BLaER1 (cell line): ENCODE data around the gene KCNJ5.

Experiments
- H3K27ac ChIP-seq: shearing (Covaris generic); formaldehyde crosslinking; 2 replicates; pipeline ENCODE4 v1.8.1; 2022
- H3K27me3 ChIP-seq: shearing (Covaris generic); formaldehyde crosslinking; 2 replicates; pipeline ENCODE4 v1.8.1; 2022
- H3K36me3 ChIP-seq: shearing (Covaris generic); formaldehyde crosslinking; 2 replicates; pipeline ENCODE4 v1.8.1; 2022
- H3K4me1 ChIP-seq: shearing (Covaris generic); formaldehyde crosslinking; 2 replicates; pipeline ENCODE4 v1.8.1; 2022
- H3K4me2 ChIP-seq: shearing (Covaris generic); formaldehyde crosslinking; 2 replicates; pipeline ENCODE4 v1.8.1; 2022
- H3K4me3 ChIP-seq: shearing (Covaris generic); formaldehyde crosslinking; 2 replicates; pipeline ENCODE4 v1.8.1; 2022
- H3K9ac ChIP-seq: shearing (Covaris generic); formaldehyde crosslinking; 2 replicates; pipeline ENCODE4 v1.8.1; 2022
- H3K9me3 ChIP-seq: shearing (Covaris generic); formaldehyde crosslinking; 2 replicates; pipeline ENCODE4 v1.8.1; 2022
- H4K20me1 ChIP-seq: shearing (Covaris generic); formaldehyde crosslinking; 2 replicates; pipeline ENCODE4 v1.8.1; 2022
- Cebpa-rat ChIP-seq: shearing (Covaris generic); IDR thresholded peaks from 2 replicates; pipeline ENCODE4 v1.8.1; 2022

KCNJ5 gene

DNA sequence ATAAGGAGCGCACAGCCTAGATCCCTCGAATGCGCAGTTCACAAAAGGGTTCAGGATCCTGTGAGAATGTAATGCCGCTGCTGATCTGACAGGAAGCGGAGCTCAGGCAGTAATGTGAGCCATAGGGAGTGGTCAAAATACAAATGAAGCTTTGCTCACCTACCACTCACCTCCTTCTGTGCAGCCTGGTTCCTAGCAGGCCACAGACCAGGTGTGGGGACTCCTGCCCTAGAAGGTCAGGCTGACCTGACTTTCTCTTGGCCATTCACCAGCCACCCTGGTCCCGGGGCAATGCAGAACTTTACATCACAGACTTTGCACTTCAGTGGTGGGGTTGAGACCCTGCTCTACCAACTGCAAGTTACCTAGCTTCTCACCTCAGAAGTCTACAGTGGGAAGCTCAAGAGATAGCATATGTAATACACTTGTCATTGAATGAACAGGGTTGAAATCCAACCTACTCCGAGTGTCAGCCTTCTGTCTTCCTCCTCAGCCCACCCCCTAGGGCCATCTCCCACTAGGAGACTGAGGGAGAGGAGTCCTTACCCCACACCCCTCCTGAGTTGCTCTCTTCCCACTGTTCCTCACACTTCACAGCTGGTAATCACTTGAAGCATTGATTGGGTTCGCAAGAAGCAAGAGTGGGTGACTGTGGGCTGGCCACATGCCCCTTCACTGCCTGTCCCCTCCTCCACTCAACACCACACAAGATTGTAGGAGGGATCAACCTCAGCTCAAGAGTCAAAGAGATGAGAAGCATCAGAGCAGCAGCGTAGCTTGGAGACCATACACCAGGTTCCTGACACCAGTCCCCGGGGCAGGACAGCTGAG lies 22.1 kb upstream of the KCNJ5 start:
- H3K27me3 ChIP-seq = no peaks in the 10 kb centered on the region
- no peak overlapping the region for H3K4me3 ChIP-seq
- H4K20me1 ChIP-seq = no peaks in the 10 kb centered on the region
- no peak overlapping the region for H3K27ac ChIP-seq
- H3K4me1 ChIP-seq = peaks cover 12% of the 10 kb centered on the region
- TF ChIP-seq Cebpa-rat = no peak
- no peak overlapping the region for H3K4me2 ChIP-seq
- no peaks in the 10 kb centered on the region for H3K36me3 ChIP-seq
- no peak overlapping the region for H3K9ac ChIP-seq
- no peaks in the 10 kb centered on the region for H3K9me3 ChIP-seq

DNA sequence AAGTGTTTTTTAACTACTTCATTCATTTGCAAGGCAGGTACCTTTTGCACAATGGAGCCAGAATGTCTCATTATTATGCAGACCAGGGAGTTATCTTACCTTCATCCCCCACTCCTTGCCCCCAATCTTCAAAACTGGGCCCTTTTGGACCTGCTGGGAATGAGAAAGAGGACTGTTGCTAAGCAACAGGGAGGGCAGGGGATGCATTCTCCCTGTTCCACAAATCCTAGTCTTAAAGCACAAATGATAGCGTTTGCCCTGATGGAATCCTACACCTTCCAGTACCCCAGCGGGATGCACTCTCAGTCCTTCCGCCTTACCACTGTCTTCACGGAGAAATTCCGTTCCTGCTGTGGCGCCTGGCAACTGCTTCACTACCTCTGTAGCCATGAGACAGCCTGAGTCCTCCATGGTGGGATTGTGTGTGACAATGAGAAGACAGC lies 20.0 kb upstream of the KCNJ5 start:
- Histone ChIP-seq H3K27me3 (no peaks in the 10 kb centered on the region), H3K4me1 (peaks cover 20% of the 10 kb centered on the region), H3K9ac (no peak overlapping the region), H3K4me2 (no peak overlapping the region), H4K20me1 (no peaks in the 10 kb centered on the region), H3K36me3 (no peaks in the 10 kb centered on the region), H3K27ac (no peak overlapping the region), H3K4me3 (no peak overlapping the region), H3K9me3 (no peaks in the 10 kb centered on the region)
- TF ChIP-seq Cebpa-rat = no peak

DNA sequence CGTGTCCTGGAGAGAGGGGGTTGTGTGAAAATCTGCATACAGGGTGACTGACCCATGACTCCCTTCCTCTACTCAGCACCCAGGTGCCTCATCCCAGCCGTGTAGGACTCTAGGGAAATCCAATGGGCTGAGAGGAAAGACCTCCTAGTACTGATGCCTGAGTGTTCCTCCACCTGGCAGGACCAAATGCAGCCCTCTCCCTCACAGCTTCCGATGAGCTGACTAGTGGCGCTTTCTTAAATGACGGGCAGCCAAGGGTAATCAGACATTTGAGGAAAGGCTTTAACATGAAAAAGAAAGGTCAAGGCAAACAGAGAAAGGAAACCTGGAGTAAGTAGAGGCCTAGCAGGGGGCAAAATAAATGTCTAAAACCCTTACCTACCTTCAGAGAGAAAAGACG lies 19.1 kb upstream of the KCNJ5 start:
- H4K20me1 ChIP-seq = no peaks in the 10 kb centered on the region
- H3K9me3 ChIP-seq = no peaks in the 10 kb centered on the region
- no peaks in the 10 kb centered on the region for H3K36me3 ChIP-seq
- H3K27ac ChIP-seq = no peak overlapping the region
- no peak overlapping the region for H3K9ac ChIP-seq
- H3K4me1 ChIP-seq = peaks cover 20% of the 10 kb centered on the region
- H3K27me3 ChIP-seq = no peaks in the 10 kb centered on the region
- H3K4me3 ChIP-seq = no peak overlapping the region
- no peak for TF ChIP-seq Cebpa-rat
- no peak overlapping the region for H3K4me2 ChIP-seq

DNA sequence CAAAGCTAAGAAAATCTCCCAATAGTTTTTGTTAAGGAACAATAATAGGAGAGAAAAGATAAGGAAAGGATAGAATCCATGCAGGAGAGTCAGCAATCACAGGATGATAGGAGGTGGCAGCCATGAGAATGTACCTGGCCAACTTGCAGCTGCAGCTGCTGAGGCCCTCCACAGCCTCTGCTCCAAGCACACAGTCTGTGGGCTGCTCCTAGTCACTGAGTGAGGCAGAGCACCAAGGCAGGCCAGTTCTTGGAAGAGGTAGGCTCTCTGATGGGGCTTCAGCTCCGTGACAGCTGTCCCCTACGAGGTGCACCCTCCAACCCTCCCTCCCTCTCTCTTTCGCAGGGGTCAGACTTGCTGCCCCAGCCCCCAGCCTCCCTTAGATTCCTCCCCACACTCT lies 18.6 kb upstream of the KCNJ5 start:
- peaks cover 20% of the 10 kb centered on the region for H3K4me1 ChIP-seq
- no peak for TF ChIP-seq Cebpa-rat
- H3K9ac ChIP-seq = no peak overlapping the region
- no peak overlapping the region for H3K27ac ChIP-seq
- no peak overlapping the region for H3K4me3 ChIP-seq
- H3K36me3 ChIP-seq = no peaks in the 10 kb centered on the region
- no peaks in the 10 kb centered on the region for H3K27me3 ChIP-seq
- peak overlapping the region; percentile 23 for H3K4me2 ChIP-seq
- H4K20me1 ChIP-seq = no peaks in the 10 kb centered on the region
- H3K9me3 ChIP-seq = no peaks in the 10 kb centered on the region

DNA sequence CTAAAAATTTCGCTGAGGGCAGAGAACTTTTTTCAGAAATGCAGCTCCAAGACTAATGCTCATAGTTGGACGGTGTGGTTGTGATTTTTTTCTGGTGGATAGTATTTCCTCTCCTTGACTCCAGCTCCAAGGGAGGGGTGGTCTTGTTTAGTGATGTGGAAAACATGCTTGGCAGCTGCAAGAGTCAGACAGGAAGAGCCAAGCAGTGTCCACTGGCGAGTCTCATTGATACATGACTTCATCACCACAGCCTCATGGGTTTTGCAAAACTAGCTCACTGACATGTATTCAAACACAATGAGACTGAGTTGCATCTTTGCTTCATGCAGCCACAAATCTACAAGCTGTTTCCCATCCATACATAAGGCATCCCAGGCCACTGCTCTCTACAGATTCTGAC lies 16.7 kb upstream of the KCNJ5 start:
- H3K27me3 ChIP-seq = no peaks in the 10 kb centered on the region
- H4K20me1 ChIP-seq = no peaks in the 10 kb centered on the region
- no peaks in the 10 kb centered on the region for H3K36me3 ChIP-seq
- peak overlapping the region; percentile 10 for H3K4me2 ChIP-seq
- no peaks in the 10 kb centered on the region for H3K9me3 ChIP-seq
- TF ChIP-seq Cebpa-rat = no peak
- peaks cover 23% of the 10 kb centered on the region for H3K4me1 ChIP-seq
- no peak overlapping the region for H3K4me3 ChIP-seq
- H3K27ac ChIP-seq = no peak overlapping the region
- H3K9ac ChIP-seq = no peak overlapping the region

DNA sequence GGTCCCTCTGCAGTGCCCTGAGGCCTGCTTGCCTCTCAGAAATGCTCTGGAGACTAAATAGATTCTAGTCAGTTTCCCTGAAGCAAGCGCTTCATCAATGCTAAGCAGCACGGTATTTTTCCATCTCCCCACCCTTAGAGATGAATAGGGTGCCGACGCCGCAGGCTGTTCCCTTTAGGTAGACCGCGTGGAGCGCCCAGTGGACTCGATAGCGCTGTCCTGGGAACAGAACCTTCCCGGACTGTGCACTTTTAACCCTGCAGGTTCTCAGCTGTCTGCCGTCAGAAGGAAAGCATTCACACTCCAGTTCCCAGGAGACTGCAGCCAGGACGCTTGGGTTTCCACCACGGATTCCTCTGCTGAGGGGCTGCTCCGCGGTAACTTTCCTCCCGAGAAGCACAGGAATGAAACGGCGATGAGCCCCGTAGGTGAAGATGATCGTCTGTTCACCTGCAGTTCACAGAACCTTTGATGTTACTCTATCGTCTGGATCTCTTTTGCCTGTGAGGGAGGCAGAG lies 15.0 kb upstream of the KCNJ5 start:
- H3K27ac ChIP-seq = no peak overlapping the region
- peaks cover 29% of the 10 kb centered on the region for H3K4me1 ChIP-seq
- TF ChIP-seq Cebpa-rat = no peak
- H3K36me3 ChIP-seq = no peaks in the 10 kb centered on the region
- no peak overlapping the region for H3K4me2 ChIP-seq
- no peaks in the 10 kb centered on the region for H3K27me3 ChIP-seq
- no peak overlapping the region for H3K9ac ChIP-seq
- no peak overlapping the region for H3K4me3 ChIP-seq
- no peaks in the 10 kb centered on the region for H3K9me3 ChIP-seq
- no peaks in the 10 kb centered on the region for H4K20me1 ChIP-seq

DNA sequence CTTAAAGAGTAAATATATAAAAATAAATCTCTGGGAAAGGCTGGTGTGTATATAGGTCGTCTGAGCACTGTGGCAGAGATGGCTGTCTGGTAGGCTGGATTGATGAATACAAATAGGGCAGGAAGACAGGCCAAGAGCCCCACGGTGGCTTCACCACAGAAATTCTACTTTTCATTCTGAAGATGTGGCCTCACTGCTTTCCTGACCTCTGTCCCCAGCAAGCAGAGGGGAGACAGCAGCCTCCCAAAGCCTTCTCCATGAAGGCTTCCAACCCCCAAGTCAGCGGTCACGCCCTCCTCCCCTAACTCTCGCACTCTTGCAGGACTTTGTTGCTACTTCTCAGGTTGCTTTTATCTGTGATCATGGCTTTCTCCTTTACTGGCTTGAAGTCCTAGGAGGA lies 13.4 kb upstream of the KCNJ5 start:
- Histone ChIP-seq H4K20me1 (no peaks in the 10 kb centered on the region), H3K4me2 (no peak overlapping the region), H3K4me1 (peaks cover 26% of the 10 kb centered on the region), H3K9me3 (no peaks in the 10 kb centered on the region), H3K9ac (no peak overlapping the region), H3K36me3 (no peaks in the 10 kb centered on the region), H3K4me3 (no peak overlapping the region), H3K27ac (no peak overlapping the region), H3K27me3 (no peaks in the 10 kb centered on the region)
- TF ChIP-seq Cebpa-rat = no peak

DNA sequence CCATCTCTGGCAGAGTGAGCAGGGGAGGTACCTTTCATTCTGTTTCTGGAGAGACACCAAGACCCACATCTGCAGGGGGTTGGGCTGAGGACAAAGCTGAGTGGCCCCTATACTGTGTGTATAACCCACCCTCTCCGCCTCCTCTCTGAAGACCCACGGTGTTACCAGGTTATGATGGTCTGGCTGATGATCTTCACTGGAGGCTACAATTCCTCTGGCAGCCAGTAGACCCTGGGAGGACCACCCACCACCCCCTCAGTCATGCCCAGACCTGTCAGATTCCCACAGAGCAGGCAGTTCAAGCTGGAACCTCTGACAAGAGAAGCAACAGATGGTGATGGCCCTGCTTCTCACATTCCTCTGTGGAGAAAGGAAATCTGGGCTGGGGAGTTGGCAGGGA lies 12.7 kb upstream of the KCNJ5 start:
- Histone ChIP-seq H3K4me1 (peaks cover 19% of the 10 kb centered on the region), H3K27me3 (no peaks in the 10 kb centered on the region), H3K4me2 (no peak overlapping the region), H3K4me3 (no peak overlapping the region), H3K9me3 (no peaks in the 10 kb centered on the region), H3K36me3 (no peaks in the 10 kb centered on the region), H3K27ac (no peak overlapping the region), H3K9ac (no peak overlapping the region), H4K20me1 (no peaks in the 10 kb centered on the region)
- TF ChIP-seq Cebpa-rat = no peak

DNA sequence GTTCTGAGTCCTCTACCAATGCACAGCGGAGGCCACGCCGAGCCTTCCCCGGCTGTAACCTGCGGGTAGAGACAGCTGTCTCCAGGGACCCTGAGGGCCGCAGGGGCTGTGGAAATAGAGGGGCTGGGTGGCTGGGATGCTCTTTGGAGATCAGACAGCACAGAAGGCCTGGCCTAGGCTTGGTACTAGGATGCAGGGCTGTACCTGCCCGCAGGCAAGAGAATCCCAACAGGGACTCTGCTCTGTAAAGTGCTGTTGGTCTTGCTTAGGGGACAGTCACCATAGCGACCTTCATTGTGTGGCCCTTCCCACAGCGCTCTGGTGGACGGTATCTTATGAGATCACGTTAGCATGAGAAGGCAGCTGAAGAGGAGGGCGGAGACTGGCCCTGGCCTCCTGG lies 11.3 kb upstream of the KCNJ5 start:
- H3K4me2 ChIP-seq = peak overlapping the region; percentile 30
- no peak for TF ChIP-seq Cebpa-rat

DNA sequence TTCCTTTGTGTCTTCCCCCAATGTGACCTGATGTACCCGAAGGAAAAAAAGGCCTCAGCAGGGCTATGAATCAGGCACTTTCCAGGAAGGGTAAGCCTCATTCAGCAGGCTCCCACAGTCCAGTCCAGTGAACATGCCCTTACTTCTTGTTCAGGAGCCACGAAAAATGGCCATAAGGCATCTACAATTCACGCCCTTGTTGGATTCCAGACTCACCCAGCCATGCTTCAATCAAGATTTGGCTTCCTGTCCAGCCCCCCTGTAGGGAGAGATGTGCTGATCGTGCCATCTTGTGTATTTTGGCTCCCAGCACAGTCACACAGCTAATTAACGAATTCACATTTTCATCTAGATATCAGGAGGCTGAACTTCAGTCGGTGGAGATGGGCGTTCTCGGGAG lies 9.9 kb upstream of the KCNJ5 start:
- Histone ChIP-seq H3K9ac (no peak overlapping the region), H3K9me3 (no peaks in the 10 kb centered on the region), H3K4me1 (peaks cover 9% of the 10 kb centered on the region), H3K36me3 (no peaks in the 10 kb centered on the region), H3K4me3 (no peak overlapping the region), H4K20me1 (no peaks in the 10 kb centered on the region; the same call in 1 of the 2 replicates), H3K27ac (no peak overlapping the region), H3K4me2 (no peak overlapping the region), H3K27me3 (no peaks in the 10 kb centered on the region)
- TF ChIP-seq Cebpa-rat = no peak

More for the DNA sequence above, 11.3 kb upstream of the KCNJ5 start:
- no peak overlapping the region for H3K27ac ChIP-seq
- no peaks in the 10 kb centered on the region for H4K20me1 ChIP-seq
- no peaks in the 10 kb centered on the region for H3K36me3 ChIP-seq
- peaks cover 10% of the 10 kb centered on the region for H3K4me1 ChIP-seq
- H3K4me3 ChIP-seq = no peak overlapping the region
- no peak overlapping the region for H3K9ac ChIP-seq
- no peaks in the 10 kb centered on the region for H3K27me3 ChIP-seq
- H3K9me3 ChIP-seq = no peaks in the 10 kb centered on the region
